Measurements from ENCODE around the gene CFAP298.

GRCh38 chr21:32587651-32588050, 24.5 kb downstream of the CFAP298 start:
- no peak for TF ChIP-seq EP300 (IDR thresholded peaks at IDR 0.05)
- TF ChIP-seq, protein P1, sequence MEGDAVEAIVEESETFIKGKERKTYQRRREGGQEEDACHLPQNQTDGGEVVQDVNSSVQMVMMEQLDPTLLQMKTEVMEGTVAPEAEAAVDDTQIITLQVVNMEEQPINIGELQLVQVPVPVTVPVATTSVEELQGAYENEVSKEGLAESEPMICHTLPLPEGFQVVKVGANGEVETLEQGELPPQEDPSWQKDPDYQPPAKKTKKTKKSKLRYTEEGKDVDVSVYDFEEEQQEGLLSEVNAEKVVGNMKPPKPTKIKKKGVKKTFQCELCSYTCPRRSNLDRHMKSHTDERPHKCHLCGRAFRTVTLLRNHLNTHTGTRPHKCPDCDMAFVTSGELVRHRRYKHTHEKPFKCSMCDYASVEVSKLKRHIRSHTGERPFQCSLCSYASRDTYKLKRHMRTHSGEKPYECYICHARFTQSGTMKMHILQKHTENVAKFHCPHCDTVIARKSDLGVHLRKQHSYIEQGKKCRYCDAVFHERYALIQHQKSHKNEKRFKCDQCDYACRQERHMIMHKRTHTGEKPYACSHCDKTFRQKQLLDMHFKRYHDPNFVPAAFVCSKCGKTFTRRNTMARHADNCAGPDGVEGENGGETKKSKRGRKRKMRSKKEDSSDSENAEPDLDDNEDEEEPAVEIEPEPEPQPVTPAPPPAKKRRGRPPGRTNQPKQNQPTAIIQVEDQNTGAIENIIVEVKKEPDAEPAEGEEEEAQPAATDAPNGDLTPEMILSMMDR (IDR thresholded peaks at IDR 0.05), result no peak

Data from ovary (tissue), 3 donors.